Smooth muscle cell (in vitro differentiated cells): ENCODE data around the gene C16orf78. TPM values are rescaled to one million over a fixed set of nuclear protein-coding genes. Genes with fewer than 3 reads are reported as not detected.

ENCODE experiments used
- DNase-seq: peaks from one replicate; lab custom pipeline; 2025; ENCODE audit not compliant: unreplicated experiment; lab: John Stamatoyannopoulos, UW
- H2AFZ ChIP-seq: fragments of 200-600 bp; sonication (generic); 2 replicates; pipeline ENCODE4 v1.6.0; 2016; ENCODE audit warnings: antibody characterized with exemption, low read depth, mild to moderate bottlenecking
- H3F3A ChIP-seq: fragments of 200-600 bp; sonication (generic); 2 replicates; pipeline ENCODE4 v1.6.0; 2017; ENCODE audit warnings: antibody characterized with exemption, low read depth
- H3K27ac ChIP-seq: fragments of 200-600 bp; sonication (generic); 2 replicates; pipeline ENCODE4 v1.5.1; 2016; ENCODE audit warnings: low read depth, mild to moderate bottlenecking
- H3K27me3 ChIP-seq: fragments of 200-600 bp; sonication (generic); 2 replicates; pipeline ENCODE4 v1.6.1; 2016; ENCODE audit warnings: low read depth, mild to moderate bottlenecking
- H3K36me3 ChIP-seq: fragments of 200-600 bp; sonication (generic); 2 replicates; pipeline ENCODE4 v1.5.1; 2016; ENCODE audit warnings: low read depth
- H3K4me1 ChIP-seq: fragments of 200-600 bp; sonication (generic); 2 replicates; pipeline ENCODE4 v1.5.1; 2016; ENCODE audit warnings: low read depth
- H3K4me2 ChIP-seq: fragments of 200-600 bp; sonication (generic); 2 replicates; pipeline ENCODE4 v1.6.0; 2016; ENCODE audit warnings: mild to moderate bottlenecking
- H3K4me3 ChIP-seq: fragments of 200-600 bp; sonication (generic); 2 replicates; pipeline ENCODE4 v1.5.1; 2016; ENCODE audit warnings: mild to moderate bottlenecking
- H3K79me2 ChIP-seq: fragments of 200-600 bp; sonication (generic); 2 replicates; pipeline ENCODE4 v1.6.0; 2016; ENCODE audit warnings: low read depth, mild to moderate bottlenecking
- H3K9ac ChIP-seq: fragments of 200-600 bp; sonication (generic); 2 replicates; pipeline ENCODE4 v1.6.0; 2016; ENCODE audit warnings: low read depth
- H3K9me3 ChIP-seq: fragments of 200-600 bp; sonication (generic); replicated peaks from 2 replicates; pipeline ENCODE4 v1.5.1; 2016; ENCODE audit warnings: low read depth
- H4K20me1 ChIP-seq: fragments of 200-600 bp; sonication (generic); 2 replicates; pipeline ENCODE4 v1.6.0; 2016; ENCODE audit warnings: low read depth
- WGBS: methylation state at CpG from one replicate; pipeline ENCODE4 v1.1.7; 2016; ENCODE audit warnings: low lambda C conversion rate; 5-methylcytosine and 5-hydroxymethylcytosine counted together
- polyA plus RNA-seq: library from polyadenylated mRNA; unstranded; fragments of >200 nt; fragmentation: Nextera tagmentation; extraction: Ambion mirVana; gene quantifications from 2 replicates; pipeline ENCODE4 v1.2.1, GENCODE V29; 2016
- total RNA-seq: library from RNA; depleted of rRNA; stranded (reverse); fragments of >200 nt; gene quantifications from 2 replicates; pipeline ENCODE4 v1.2.3, GENCODE V29; 2014
- TF ChIP-seq, protein P1 (sequence below): fragments of 200-600 bp; sonication (generic); IDR thresholded peaks from 2 replicates; pipeline ENCODE4 v1.5.1; 2017; ENCODE audit warnings: borderline replicate concordance, mild to moderate bottlenecking, antibody characterized with exemption; ENCODE audit not compliant: insufficient read depth, poor library complexity, severe bottlenecking

The C16orf78 gene
- total and polyA plus RNA-seq, 2 experiments from 2014 or later, result not detected

DNA sequence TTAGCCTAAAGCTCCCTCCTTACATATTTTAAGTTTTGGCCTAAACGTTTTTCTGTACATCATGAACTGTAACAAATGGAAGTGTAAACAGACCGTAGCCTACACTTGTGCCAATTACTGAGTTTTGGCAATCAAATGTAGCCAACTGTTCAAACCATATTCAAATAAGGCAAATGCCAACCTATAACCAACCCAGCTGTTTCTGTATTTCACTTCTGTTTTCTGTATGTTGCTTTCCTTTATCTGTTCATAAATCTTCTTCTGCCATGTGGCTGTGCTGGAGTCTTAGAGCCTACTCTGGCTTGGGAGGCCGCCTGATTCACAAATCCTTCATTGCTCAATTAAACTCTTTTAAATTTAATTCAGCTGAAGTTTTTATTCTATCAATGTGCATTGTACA, 6.9 kb upstream of the C16orf78 start:
- H3K27me3 ChIP-seq, result no peaks in the 10 kb centered on the region
- no peaks in the 10 kb centered on the region for H3F3A ChIP-seq
- H3K9ac ChIP-seq, result no peak overlapping the region
- TF ChIP-seq, protein P1, sequence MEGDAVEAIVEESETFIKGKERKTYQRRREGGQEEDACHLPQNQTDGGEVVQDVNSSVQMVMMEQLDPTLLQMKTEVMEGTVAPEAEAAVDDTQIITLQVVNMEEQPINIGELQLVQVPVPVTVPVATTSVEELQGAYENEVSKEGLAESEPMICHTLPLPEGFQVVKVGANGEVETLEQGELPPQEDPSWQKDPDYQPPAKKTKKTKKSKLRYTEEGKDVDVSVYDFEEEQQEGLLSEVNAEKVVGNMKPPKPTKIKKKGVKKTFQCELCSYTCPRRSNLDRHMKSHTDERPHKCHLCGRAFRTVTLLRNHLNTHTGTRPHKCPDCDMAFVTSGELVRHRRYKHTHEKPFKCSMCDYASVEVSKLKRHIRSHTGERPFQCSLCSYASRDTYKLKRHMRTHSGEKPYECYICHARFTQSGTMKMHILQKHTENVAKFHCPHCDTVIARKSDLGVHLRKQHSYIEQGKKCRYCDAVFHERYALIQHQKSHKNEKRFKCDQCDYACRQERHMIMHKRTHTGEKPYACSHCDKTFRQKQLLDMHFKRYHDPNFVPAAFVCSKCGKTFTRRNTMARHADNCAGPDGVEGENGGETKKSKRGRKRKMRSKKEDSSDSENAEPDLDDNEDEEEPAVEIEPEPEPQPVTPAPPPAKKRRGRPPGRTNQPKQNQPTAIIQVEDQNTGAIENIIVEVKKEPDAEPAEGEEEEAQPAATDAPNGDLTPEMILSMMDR, result no peak
- 79% methylated on average over 3 of the region's 3 CpGs for WGBS
- no peak overlapping the region for H3K4me3 ChIP-seq
- no peak overlapping the region for H3K27ac ChIP-seq
- no peaks in the 10 kb centered on the region for H3K36me3 ChIP-seq
- no peak overlapping the region for H2AFZ ChIP-seq
- no peak overlapping the region for H3K4me2 ChIP-seq
- no peak for DNase-seq
- H3K9me3 ChIP-seq, result no peaks in the 10 kb centered on the region
- no peaks in the 10 kb centered on the region for H3K4me1 ChIP-seq
- H3K79me2 ChIP-seq, result no peaks in the 10 kb centered on the region
- no peaks in the 10 kb centered on the region for H4K20me1 ChIP-seq

DNA sequence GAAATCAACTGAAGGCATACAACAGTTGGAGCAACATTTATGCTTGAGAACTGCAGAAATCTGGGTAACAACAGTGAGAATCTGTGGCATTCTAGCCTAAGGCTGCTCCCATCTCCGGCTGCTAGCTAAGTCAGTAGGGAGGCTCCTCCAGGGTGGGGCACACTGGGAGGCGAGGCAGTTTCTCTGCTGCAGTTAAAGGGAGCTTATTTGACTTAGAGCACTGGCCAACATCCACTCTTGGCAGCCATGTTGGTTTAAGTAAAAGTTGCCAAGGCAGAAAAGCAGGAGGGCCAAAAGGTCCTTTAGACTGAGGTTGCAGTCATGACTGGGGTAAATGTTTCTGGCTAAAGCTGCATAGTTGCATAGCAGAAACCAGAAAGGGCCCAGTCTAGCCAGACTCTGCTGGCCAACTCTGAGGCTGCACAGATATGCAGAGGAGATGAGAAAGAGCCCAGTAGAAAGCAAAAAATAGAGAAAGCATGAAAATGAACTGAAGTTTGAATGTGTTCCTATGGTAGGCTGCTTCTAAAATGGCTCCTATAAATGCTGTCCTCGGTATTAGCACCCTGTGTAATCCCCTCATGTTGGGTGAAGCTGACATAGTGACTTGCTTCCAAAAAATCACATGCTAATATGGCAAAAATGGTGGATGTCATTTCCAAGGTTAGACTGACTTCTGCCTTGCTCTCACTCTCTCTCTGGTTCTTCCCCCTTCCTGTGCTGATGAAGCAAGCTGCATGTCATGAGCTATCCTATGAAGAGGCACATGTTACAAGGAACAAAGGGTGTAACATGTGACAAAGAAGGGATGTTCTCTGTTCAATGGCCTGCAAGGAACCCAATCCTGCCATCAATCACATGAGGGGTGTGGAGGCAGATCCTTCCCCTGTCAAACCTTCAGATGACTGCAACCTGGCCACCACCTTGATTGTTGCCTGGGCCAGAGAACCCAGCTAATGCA, 3.7 kb upstream of the C16orf78 start:
- Histone ChIP-seq H3K36me3 (no peaks in the 10 kb centered on the region), H3K79me2 (no peaks in the 10 kb centered on the region), H3K4me2 (no peak overlapping the region), H3F3A (no peaks in the 10 kb centered on the region), H4K20me1 (no peaks in the 10 kb centered on the region), H3K27me3 (no peaks in the 10 kb centered on the region), H3K9me3 (no peaks in the 10 kb centered on the region), H3K9ac (no peak overlapping the region), H3K4me1 (no peaks in the 10 kb centered on the region), H2AFZ (no peak overlapping the region), H3K4me3 (no peak overlapping the region), H3K27ac (no peak overlapping the region)
- WGBS, result 74% methylated on average over 3 of the region's 3 CpGs
- TF ChIP-seq, protein P1, result no peak
- no peak for DNase-seq

DNA sequence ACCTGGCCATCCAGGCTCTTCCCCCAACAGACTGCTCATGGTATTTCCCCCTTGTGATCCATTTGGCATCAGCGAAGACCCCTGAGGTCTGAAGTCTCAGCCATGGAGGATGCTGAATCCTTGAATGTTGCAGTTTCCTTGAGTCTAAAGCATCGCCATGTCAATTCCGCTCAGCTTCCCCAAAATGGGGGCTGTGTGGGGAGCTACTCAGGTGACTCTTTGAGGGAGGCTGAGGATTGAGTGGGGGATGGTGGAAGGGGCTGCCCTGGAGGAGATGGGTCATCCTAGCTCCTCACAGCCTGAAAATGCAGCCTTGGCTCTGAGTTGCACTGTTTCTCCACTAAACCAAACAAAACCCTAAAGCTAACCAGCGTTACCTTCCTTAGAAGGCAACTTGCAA, 2.6 kb downstream of the C16orf78 start:
- H2AFZ ChIP-seq, result no peak overlapping the region
- no peak overlapping the region for H3K4me3 ChIP-seq
- H3K4me2 ChIP-seq, result no peak overlapping the region
- no peaks in the 10 kb centered on the region for H3F3A ChIP-seq
- H3K27ac ChIP-seq, result no peak overlapping the region
- no peak overlapping the region for H3K9ac ChIP-seq
- no peaks in the 10 kb centered on the region for H4K20me1 ChIP-seq
- H3K4me1 ChIP-seq, result no peaks in the 10 kb centered on the region
- WGBS, result 91% methylated on average over 4 of the region's 4 CpGs
- no peaks in the 10 kb centered on the region for H3K79me2 ChIP-seq
- no peaks in the 10 kb centered on the region for H3K27me3 ChIP-seq
- TF ChIP-seq, protein P1, result no peak
- DNase-seq, result no peak
- no peaks in the 10 kb centered on the region for H3K36me3 ChIP-seq
- H3K9me3 ChIP-seq, result no peaks in the 10 kb centered on the region
